H1 (cell line): ENCODE measurements around the gene MORC1. TPM values are rescaled to one million over a fixed set of nuclear protein-coding genes. Genes with fewer than 3 reads are reported as not detected.
A peak's percentile ranks its signal among the peaks of the same experiment; 100 is the strongest.

ENCODE experiments used
- CTCF ChIA-PET: fragments of 300-600 bp; sonication (Branson Sonifier 250); formaldehyde crosslinking; loops from one replicate; lab custom pipeline; 2021; ENCODE audit not compliant: partially characterized antibody; lab: Charles Lee
- POLR2A ChIA-PET: fragments of 300-600 bp; sonication (Branson Sonifier 250); formaldehyde crosslinking; loops from one replicate; lab custom pipeline; 2021; ENCODE audit warnings: inconsistent platforms; ENCODE audit not compliant: partially characterized antibody; lab: Charles Lee
- DNase-seq, 2 experiments: peaks; one replicate each; pipeline versions ENCODE4 v3.0.0 to v3.0.0-alpha.2; 2010 to 2022; ENCODE audit warnings: low spot score in 2 of 2, low read depth in 1 of 2, mixed read lengths in 1 of 2
- FAIRE-seq: peaks from 2 replicates; lab custom pipeline; 2011; peaks lifted over from hg19 to GRCh38; lab: Jason Lieb, UNC
- H2AFZ ChIP-seq: 2 replicates; pipeline ENCODE4 v1.8.1; 2012; ENCODE audit warnings: low read length, inconsistent platforms
- H2AK5ac ChIP-seq: 2 replicates; pipeline ENCODE4 v1.6.1; 2013; ENCODE audit warnings: low read depth, low read length
- H2BK120ac ChIP-seq: replicated peaks from 2 replicates; pipeline ENCODE3; 2013; ENCODE audit warnings: low read depth, low read length, inconsistent platforms
- H2BK12ac ChIP-seq: 2 replicates; pipeline ENCODE4 v1.6.1; 2013; ENCODE audit warnings: low read depth, low read length
- H2BK15ac ChIP-seq: 2 replicates; pipeline ENCODE4 v1.6.1; 2013; ENCODE audit warnings: low read length
- H2BK20ac ChIP-seq: 2 replicates; pipeline ENCODE4 v1.6.1; 2013; ENCODE audit warnings: low read length
- H2BK5ac ChIP-seq: 2 replicates; pipeline ENCODE4 v1.6.1; 2013; ENCODE audit warnings: low read depth, low read length
- H3K14ac ChIP-seq: 2 replicates; pipeline ENCODE4 v1.6.1; 2013; ENCODE audit warnings: inconsistent platforms; ENCODE audit not compliant: insufficient read length
- H3K18ac ChIP-seq: 2 replicates; pipeline ENCODE4 v1.6.1; 2013; ENCODE audit warnings: low read length; ENCODE audit errors: extremely low read depth
- H3K23ac ChIP-seq: 2 replicates; pipeline ENCODE4 v1.6.1; 2013; ENCODE audit warnings: inconsistent platforms; ENCODE audit not compliant: insufficient read length
- H3K23me2 ChIP-seq: 2 replicates; pipeline ENCODE4 v1.6.1; 2013; ENCODE audit warnings: low read depth, low read length
- H3K27ac ChIP-seq: 2 replicates; pipeline ENCODE4 v1.6.1; 2011; ENCODE audit warnings: low read depth, low read length, inconsistent platforms
- H3K27me3 ChIP-seq, 4 experiments: replicated peaks in 1 of 4; 1 replicate in 1 of 4; 2 replicates in 3 of 4; pipeline versions ENCODE4 v1.6.1 to v1.8.1; 2011 to 2013; ENCODE audit warnings: low read length in 3 of 4, mild to moderate bottlenecking in 3 of 4, inconsistent platforms in 2 of 4, mixed read lengths in 2 of 4, moderate library complexity in 1 of 4; ENCODE audit not compliant: control insufficient read depth in 3 of 4, insufficient read depth in 3 of 4; ENCODE audit errors: extremely low read depth in 1 of 4
- H3K36me3 ChIP-seq, 4 experiments: 2 replicates each; pipeline versions ENCODE4 v1.6.1 to v1.8.1; 2011 to 2013; ENCODE audit warnings: mild to moderate bottlenecking in 4 of 4, low read length in 3 of 4, moderate library complexity in 2 of 4, control low read depth in 1 of 4, inconsistent platforms in 1 of 4; ENCODE audit not compliant: insufficient read depth in 4 of 4, control insufficient read depth in 2 of 4
- H3K4ac ChIP-seq: replicated peaks from 2 replicates; pipeline ENCODE3; 2013; ENCODE audit warnings: low read length, low read depth, mixed read lengths, inconsistent platforms; ENCODE audit not compliant: insufficient read length
- H3K4me1 ChIP-seq, 4 experiments: replicated peaks in 1 of 4; 1 replicate in 1 of 4; 2 replicates in 3 of 4; pipeline versions ENCODE4 v1.6.1 to v1.8.1; 2011 to 2013; ENCODE audit warnings: low read length in 3 of 4, inconsistent platforms in 2 of 4, mixed read lengths in 1 of 4; ENCODE audit not compliant: insufficient read depth in 4 of 4, control insufficient read depth in 3 of 4
- H3K4me2 ChIP-seq, 2 experiments: 2 replicates each; pipeline versions ENCODE4 v1.6.1 to v1.8.1; 2011 to 2013; ENCODE audit warnings: low read depth in 2 of 2, low read length in 2 of 2, control low read depth in 1 of 2, inconsistent platforms in 1 of 2, mild to moderate bottlenecking in 1 of 2; ENCODE audit not compliant: insufficient read depth in 1 of 2
- H3K4me3 ChIP-seq, 4 experiments: fragments of 200-600, 300-600 bp in 1 of 4; sonication (generic), shearing (Covaris generic), sonication (Bioruptor Twin) in 1 of 4; 2 replicates each; pipeline versions ENCODE4 v1.5.1 to v1.8.1; 2011 to 2016; ENCODE audit warnings: low read length in 4 of 4, low read depth in 3 of 4, control low read depth in 2 of 4, inconsistent platforms in 2 of 4, mild to moderate bottlenecking in 2 of 4, mixed read lengths in 1 of 4, moderate library complexity in 1 of 4; ENCODE audit not compliant: insufficient read depth in 2 of 4; ENCODE audit errors: extremely low read depth in 1 of 4
- H3K56ac ChIP-seq: replicated peaks from 2 replicates; pipeline ENCODE3; 2013; ENCODE audit warnings: low read depth, mild to moderate bottlenecking, mixed read lengths, low read length, inconsistent platforms; ENCODE audit not compliant: insufficient read length
- H3K79me1 ChIP-seq: 2 replicates; pipeline ENCODE4 v1.6.1; 2013; ENCODE audit warnings: low read depth, low read length, control low read depth
- H3K79me2 ChIP-seq, 2 experiments: 2 replicates each; pipeline versions ENCODE4 v1.6.1 to v1.8.1; 2012 to 2013; ENCODE audit warnings: low read length in 2 of 2, mild to moderate bottlenecking in 2 of 2, inconsistent platforms in 1 of 2; ENCODE audit not compliant: insufficient read depth in 2 of 2, control insufficient read depth in 1 of 2
- H3K9ac ChIP-seq, 4 experiments: replicated peaks in 1 of 4; 1 replicate in 1 of 4; 2 replicates in 3 of 4; pipeline versions ENCODE4 v1.6.1 to v1.8.1; 2011 to 2013; ENCODE audit warnings: low read depth in 3 of 4, low read length in 3 of 4, control low read depth in 2 of 4, mild to moderate bottlenecking in 2 of 4, moderate library complexity in 2 of 4, inconsistent platforms in 1 of 4; ENCODE audit errors: extremely low read depth in 1 of 4
- H3K9me3 ChIP-seq, 2 experiments: 2 replicates each; pipeline versions ENCODE4 v1.6.1 to v1.8.1; 2012 to 2013; ENCODE audit warnings: mild to moderate bottlenecking in 2 of 2, moderate library complexity in 2 of 2, control low read depth in 1 of 2, inconsistent platforms in 1 of 2, low read depth in 1 of 2, low read length in 1 of 2, mixed read lengths in 1 of 2; ENCODE audit not compliant: insufficient read depth in 2 of 2
- H4K20me1 ChIP-seq, 2 experiments: replicated peaks in 1 of 2; 2 replicates each; pipeline versions ENCODE3 to v1.8.1; 2011 to 2013; ENCODE audit warnings: inconsistent platforms in 2 of 2, low read length in 2 of 2, mild to moderate bottlenecking in 1 of 2; ENCODE audit not compliant: insufficient read depth in 2 of 2, control insufficient read depth in 1 of 2
- H4K5ac ChIP-seq: 2 replicates; pipeline ENCODE4 v1.6.1; 2013; ENCODE audit warnings: low read length, low read depth, mixed read lengths, inconsistent platforms; ENCODE audit not compliant: insufficient read length
- H4K8ac ChIP-seq: 2 replicates; pipeline ENCODE4 v1.8.0; 2013; ENCODE audit warnings: mild to moderate bottlenecking, moderate library complexity, low read length, inconsistent platforms; ENCODE audit not compliant: insufficient read depth; ENCODE audit errors: extremely low read depth
- H4K91ac ChIP-seq: replicated peaks from 2 replicates; pipeline ENCODE3; 2013; ENCODE audit warnings: low read length, mixed read lengths, inconsistent platforms; ENCODE audit not compliant: insufficient read length
- CBX5 ChIP-seq: fragments of 300-800, 300-1000 bp; sonication (generic); IDR thresholded peaks from 2 replicates; pipeline ENCODE4 v1.7.1; 2016; ENCODE audit warnings: antibody characterized with exemption, low read length, low read depth
- E2F6 ChIP-seq: IDR thresholded peaks from 2 replicates; pipeline ENCODE4 v1.6.1; 2012; ENCODE audit warnings: inconsistent platforms
- WGBS, 2 experiments: shearing (Covaris generic) in 1 of 2; methylation state at CpG; one replicate each; pipeline versions ENCODE4 v1.1.6 to v1.1.7; 2013 to 2015; ENCODE audit warnings: low lambda C conversion rate in 2 of 2, mixed read lengths in 2 of 2, inconsistent platforms in 1 of 2, low coverage in 1 of 2, missing lambda C conversion rate in 1 of 2; ENCODE audit not compliant: insufficient replicate concordance in 2 of 2, insufficient coverage in 1 of 2, insufficient read length in 1 of 2; ENCODE audit errors: extremely low coverage in 1 of 2, missing lambda C conversion rate in 1 of 2; 5-methylcytosine and 5-hydroxymethylcytosine counted together
- polyA plus RNA-seq, 7 experiments: library from polyadenylated mRNA; depleted of rRNA in 3 of 7; stranded (reverse) in 5 of 7; unstranded in 2 of 7; fragments of >200 nt in 5 of 7; fragments of 200-250 nt in 2 of 7; gene quantifications; 1 replicate in 5 of 7; 2 replicates in 1 of 7; 4 replicates in 1 of 7; pipeline versions ENCODE4 v1.2.1 to v1.2.3, GENCODE V29; 2011 to 2013; ENCODE audit warnings: missing spikeins in 2 of 7, mixed read lengths in 2 of 7
- total RNA-seq: library from RNA; stranded (reverse); fragmentation: NEBNext Ultra II Directional; extraction: Animal tissue kit (Norgen Biotek cat#: 25700); gene quantifications from 2 replicates; pipeline ENCODE4 v1.2.1, GENCODE V29; 2021

The MORC1 gene
- total and polyA plus RNA-seq, 2 of the 8 experiments (the other 6 are each of a cell fraction or from before 2014, with no cell fraction given), result not detected

GRCh38 chr3:108970561-108970960 lies 147.4 kb downstream of the MORC1 start:
- FAIRE-seq (no peak), DNase-seq (no peak)
- H3K9ac ChIP-seq, result no peak overlapping the region
- WGBS, 2 experiments, result 65% methylated on average over 3 of the region's 3 CpGs; no CpG with 5 or more reads in 1 of the 2 experiments
- H4K8ac ChIP-seq, result no peak overlapping the region
- H3K27me3 ChIP-seq, result no peaks in the 10 kb centered on the region; a peak in 1 of 7 replicates
- H2BK15ac ChIP-seq, result no peak overlapping the region
- POLR2A ChIA-PET, result no interaction called here
- peak overlapping the region; percentile 66; the same call in 1 of the 2 replicates for H2AFZ ChIP-seq
- no peak overlapping the region for H3K18ac ChIP-seq
- peak; percentile 21; the same call in 1 of the 2 replicates for TF ChIP-seq E2F6
- no peak for TF ChIP-seq CBX5
- H3K4me2 ChIP-seq, result no peak overlapping the region
- H3K79me1 ChIP-seq, result no peaks in the 10 kb centered on the region
- no peak overlapping the region for H3K56ac ChIP-seq
- no peaks in the 10 kb centered on the region for H4K20me1 ChIP-seq
- H3K14ac ChIP-seq, result no peak overlapping the region
- no peak overlapping the region for H4K5ac ChIP-seq
- H3K4ac ChIP-seq, result no peak overlapping the region
- H3K27ac ChIP-seq, result no peak overlapping the region
- no peaks in the 10 kb centered on the region for H3K79me2 ChIP-seq
- no peaks in the 10 kb centered on the region for H3K23me2 ChIP-seq
- H4K91ac ChIP-seq, result no peak overlapping the region
- H2BK5ac ChIP-seq, result no peak overlapping the region
- no peak overlapping the region for H2BK120ac ChIP-seq
- no peaks in the 10 kb centered on the region for H3K9me3 ChIP-seq
- no peak overlapping the region for H3K4me3 ChIP-seq
- CTCF ChIA-PET, result interaction anchor here (0.6 to 2.2 kb wide), 4 partner anchors 33 to 481 kb away, joined by 3 to 11 read pairs (median 4); no protein-coding TSS in a partner anchor
- H3K4me1 ChIP-seq, result no peaks in the 10 kb centered on the region
- no peak overlapping the region for H2BK12ac ChIP-seq
- no peak overlapping the region for H2AK5ac ChIP-seq
- no peak overlapping the region for H3K23ac ChIP-seq
- no peak overlapping the region for H2BK20ac ChIP-seq
- no peaks in the 10 kb centered on the region for H3K36me3 ChIP-seq
